Stimulated activated naive CD8-positive, alpha-beta T cell treated with anti-CD3 and anti-CD28 coated beads, Interleukin-15, amount 100 ng/mL, for 72 hours (primary cell): ENCODE measurements around the gene PCNT.
"Not testable (repeated sequence)": the region's sequence is repeated elsewhere in the genome, so short reads cannot be mapped to it uniquely, and the experiment has no call there.

Experiments used
- ATAC-seq: fragments of 150-1000 bp; cut with Tn5 transposase; 2 replicates; pipeline ENCODE4 v1.10.0; 2021; ENCODE audit warnings: mild to moderate bottlenecking, moderate library complexity
- DNase-seq, 2 donors: peaks; one replicate each; pipeline ENCODE4 v3.0.0; 2021 to 2022
- H3K27ac Mint-ChIP-seq, 2 donors: one replicate each; pipeline ENCODE4 v1.8.0; 2022; ENCODE audit warnings: mild to moderate bottlenecking in 2 of 2, mixed read lengths in 2 of 2, moderate library complexity in 2 of 2
- H3K27me3 Mint-ChIP-seq: one replicate; pipeline ENCODE4 v1.8.0; 2022; ENCODE audit warnings: mixed read lengths
- H3K4me1 Mint-ChIP-seq: one replicate; pipeline ENCODE4 v1.8.0; 2022; ENCODE audit warnings: mild to moderate bottlenecking, mixed read lengths
- H3K4me3 Mint-ChIP-seq, 2 donors: one replicate each; pipeline ENCODE4 v1.8.0; 2022; ENCODE audit warnings: mild to moderate bottlenecking in 2 of 2, mixed read lengths in 2 of 2, moderate library complexity in 1 of 2
- H3K9me3 Mint-ChIP-seq, 2 donors: one replicate each; pipeline ENCODE4 v1.8.0; 2022; ENCODE audit warnings: mixed read lengths in 2 of 2

Gene PCNT

DNA sequence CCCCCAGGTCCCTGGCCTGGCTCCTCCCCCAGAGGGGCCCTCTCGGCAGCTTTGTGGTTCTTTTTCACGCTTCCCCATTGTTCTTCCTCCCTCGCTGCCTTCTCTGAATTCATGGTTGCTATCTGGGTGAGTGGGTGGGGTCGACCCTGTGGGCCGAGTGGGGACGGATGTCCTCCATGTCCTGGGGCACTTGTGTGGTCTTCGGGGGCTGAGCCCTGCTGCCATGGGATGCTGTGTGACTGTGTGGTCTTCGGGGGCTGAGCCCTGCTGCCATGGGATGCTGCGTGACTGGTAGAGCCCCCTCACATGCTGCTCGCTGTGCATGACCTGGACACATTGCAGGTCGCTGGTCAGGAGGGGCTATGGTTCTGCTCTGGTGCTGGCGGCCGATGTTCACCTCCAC, 113.1 kb downstream of the PCNT start:
- DNase-seq, result no peak
- H3K27me3 Mint-ChIP-seq, result no peaks in the 10 kb centered on the region
- H3K27ac Mint-ChIP-seq, result peak overlapping the region in 1 of 2 donors; percentile 6
- peak; percentile 35 for ATAC-seq
- peak overlapping the region in 1 of 2 donors; percentile 79 for H3K4me3 Mint-ChIP-seq
- H3K9me3 Mint-ChIP-seq, result no peaks in the 10 kb centered on the region
- H3K4me1 Mint-ChIP-seq, result peaks cover 27% of the 10 kb centered on the region

DNA sequence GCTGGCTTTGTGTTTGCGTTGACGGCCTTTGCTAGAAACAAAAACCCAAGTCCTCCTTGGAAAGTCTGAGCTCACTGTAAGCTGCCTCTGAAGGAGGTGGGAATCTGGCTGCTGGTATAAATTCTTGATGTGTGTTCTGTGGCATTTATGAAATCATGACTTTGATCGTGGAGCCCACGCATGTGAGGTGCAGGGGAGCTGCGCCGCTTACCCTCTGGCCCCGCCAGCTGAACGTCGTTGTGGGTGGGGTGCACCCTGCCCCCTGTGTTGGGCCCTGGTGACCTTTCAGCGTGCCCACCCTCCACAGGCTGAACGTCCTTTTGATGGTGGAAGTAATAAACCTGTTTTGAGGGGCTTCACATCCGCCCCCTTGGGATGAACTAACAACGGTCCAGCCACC, 113.6 kb downstream of the PCNT start:
- Mint-ChIP-seq H3K27me3 (no peaks in the 10 kb centered on the region), H3K4me1 (peaks cover 29% of the 10 kb centered on the region), H3K9me3 (no peaks in the 10 kb centered on the region), H3K4me3 (peak overlapping the region in 1 of 2 donors; percentile 79), H3K27ac (peak overlapping the region in 1 of 2 donors; percentile 67)
- ATAC-seq (peak; percentile 28), DNase-seq (no peak)

DNA sequence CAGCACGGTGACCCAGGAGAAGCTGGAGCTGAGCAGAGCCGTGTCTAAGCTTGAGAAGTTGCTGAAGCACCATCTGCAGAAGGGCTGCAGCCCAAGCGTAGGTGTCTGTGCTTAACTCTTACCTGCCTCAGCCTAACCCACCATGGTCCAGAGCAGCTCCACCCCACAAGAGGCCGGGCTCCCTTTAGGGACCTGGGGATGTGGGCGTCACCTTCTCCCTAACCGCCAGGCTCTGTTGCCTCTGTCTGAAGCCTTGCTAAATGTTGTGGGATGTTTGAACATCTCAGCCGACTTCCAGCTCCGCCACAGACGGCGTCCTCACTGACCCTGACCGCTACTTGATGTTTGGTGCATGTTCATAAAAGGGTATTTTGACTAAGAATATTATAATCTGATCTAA, 114.3 kb downstream of the PCNT start:
- H3K9me3 Mint-ChIP-seq, result no peaks in the 10 kb centered on the region
- H3K27me3 Mint-ChIP-seq, result no peaks in the 10 kb centered on the region
- no peak for DNase-seq
- peaks cover 37% of the 10 kb centered on the region for H3K4me1 Mint-ChIP-seq
- peak overlapping the region in 1 of 2 donors; percentile 39 for H3K4me3 Mint-ChIP-seq
- peak overlapping the region in 1 of 2 donors; percentile 67 for H3K27ac Mint-ChIP-seq
- ATAC-seq, result no peak

DNA sequence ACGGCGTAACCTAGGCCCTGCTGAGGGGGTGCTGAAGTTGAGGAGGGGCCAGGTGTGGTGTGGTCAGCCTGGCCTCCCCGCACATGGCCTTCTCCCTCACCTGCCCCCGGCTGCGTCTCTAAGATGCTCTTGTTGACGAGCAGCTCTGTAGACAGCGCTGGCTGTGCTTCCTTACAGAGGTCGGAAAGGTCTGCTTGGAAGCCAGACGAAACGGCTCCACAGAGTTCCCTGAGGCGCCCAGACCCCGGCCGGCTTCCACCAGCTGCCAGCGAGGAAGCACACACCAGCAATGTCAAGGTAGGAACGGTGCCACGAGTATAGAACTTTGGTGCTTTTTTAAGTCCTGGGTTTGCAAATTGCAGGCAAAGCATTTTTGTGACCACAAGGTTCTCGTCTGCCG, 116.0 kb downstream of the PCNT start:
- ATAC-seq (no peak), DNase-seq (no peak)
- H3K9me3 Mint-ChIP-seq, result no peaks in the 10 kb centered on the region
- peak overlapping the region in 1 of 2 donors; percentile 34 for H3K27ac Mint-ChIP-seq
- no peak overlapping the region for H3K4me3 Mint-ChIP-seq
- H3K4me1 Mint-ChIP-seq, result peaks cover 35% of the 10 kb centered on the region
- H3K27me3 Mint-ChIP-seq, result no peaks in the 10 kb centered on the region

DNA sequence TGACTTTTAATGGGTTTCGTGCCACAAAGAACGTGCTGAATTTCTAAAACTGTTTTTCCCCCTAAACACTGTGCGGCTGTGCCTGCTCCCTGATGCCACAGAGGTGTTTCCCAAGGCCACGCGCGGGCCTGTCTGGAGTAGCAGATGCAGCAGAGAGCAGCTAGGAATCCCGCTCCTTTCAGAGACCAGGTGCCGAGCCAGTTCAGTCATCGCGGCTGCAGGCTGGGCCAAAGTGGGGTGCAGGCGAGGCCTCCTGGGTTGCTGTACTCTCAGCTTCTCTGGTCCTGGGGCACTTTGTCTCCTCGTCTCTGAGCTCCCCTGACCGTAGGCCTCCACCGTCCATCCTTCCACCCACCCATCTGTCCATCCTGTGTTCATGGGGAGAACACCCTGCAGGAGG, 117.4 kb downstream of the PCNT start:
- no peak for ATAC-seq
- no peaks in the 10 kb centered on the region for H3K9me3 Mint-ChIP-seq
- no peaks in the 10 kb centered on the region for H3K27me3 Mint-ChIP-seq
- no peak overlapping the region for H3K4me3 Mint-ChIP-seq
- DNase-seq, result no peak
- H3K4me1 Mint-ChIP-seq, result peaks cover 33% of the 10 kb centered on the region
- H3K27ac Mint-ChIP-seq, result no peak overlapping the region

DNA sequence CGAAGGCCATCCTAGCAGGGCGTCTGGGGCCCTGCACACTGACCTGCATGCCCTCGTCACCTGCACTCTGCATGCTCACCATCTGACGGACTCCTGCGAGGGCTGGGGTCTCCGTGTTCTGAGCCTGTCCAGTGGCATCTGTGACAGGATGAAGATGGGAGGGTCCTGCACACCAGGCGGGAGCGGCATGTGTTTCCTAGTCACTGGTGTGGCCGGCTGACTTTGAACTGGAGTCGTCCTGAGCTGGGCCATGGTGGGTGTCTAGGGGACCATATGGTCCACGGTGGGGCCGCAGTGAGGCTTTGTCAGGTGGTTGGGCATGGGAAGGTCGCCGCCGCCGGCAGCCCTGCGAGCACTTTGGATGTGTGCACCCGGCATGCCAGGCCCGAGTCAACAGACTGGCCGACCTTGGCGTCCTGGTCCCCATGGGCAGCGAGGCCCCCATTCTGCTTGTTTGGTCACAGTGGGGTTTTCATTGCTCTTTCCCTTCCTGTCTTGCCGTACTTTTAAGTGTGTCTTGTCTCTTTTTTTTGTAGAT, 118.1 kb downstream of the PCNT start:
- H3K27ac Mint-ChIP-seq, result peak overlapping the region in 1 of 2 donors; percentile 34
- H3K4me1 Mint-ChIP-seq, result peaks cover 26% of the 10 kb centered on the region
- H3K27me3 Mint-ChIP-seq, result no peaks in the 10 kb centered on the region
- no peak overlapping the region for H3K4me3 Mint-ChIP-seq
- ATAC-seq (no peak), DNase-seq (no peak)
- no peaks in the 10 kb centered on the region for H3K9me3 Mint-ChIP-seq

- peak overlapping the region in 1 of 2 donors; percentile 31 for H3K27ac Mint-ChIP-seq
- no peaks in the 10 kb centered on the region for H3K9me3 Mint-ChIP-seq
- no peaks in the 10 kb centered on the region for H3K27me3 Mint-ChIP-seq
- ATAC-seq (no peak), DNase-seq (no peak)
- H3K4me3 Mint-ChIP-seq, result no peak overlapping the region
- H3K4me1 Mint-ChIP-seq, result peaks cover 16% of the 10 kb centered on the region
These were observed 119.0 kb downstream of the PCNT start for GRCh38 chr21:46442938-46443337.

- ATAC-seq (no peak), DNase-seq (no peak)
- Mint-ChIP-seq H3K4me3 (no peak overlapping the region), H3K9me3 (peaks cover 0 to 6% of the 10 kb centered on the region in 2 donors), H3K27me3 (no peaks in the 10 kb centered on the region), H3K4me1 (peaks cover 18% of the 10 kb centered on the region), H3K27ac (peak overlapping the region in 1 of 2 donors; percentile 55)
These were observed 120.0 kb downstream of the PCNT start for GRCh38 chr21:46443910-46444309.

GRCh38 chr21:46448108-46448507, 124.2 kb downstream of the PCNT start:
- Mint-ChIP-seq H3K27ac (peak overlapping the region in 1 of 2 donors; percentile 56), H3K4me3 (no peak overlapping the region), H3K27me3 (no peaks in the 10 kb centered on the region), H3K4me1 (peaks cover 17% of the 10 kb centered on the region), H3K9me3 (peaks cover 0 to 6% of the 10 kb centered on the region in 2 donors)
- DNase-seq, result no peak
- no peak for ATAC-seq

DNA sequence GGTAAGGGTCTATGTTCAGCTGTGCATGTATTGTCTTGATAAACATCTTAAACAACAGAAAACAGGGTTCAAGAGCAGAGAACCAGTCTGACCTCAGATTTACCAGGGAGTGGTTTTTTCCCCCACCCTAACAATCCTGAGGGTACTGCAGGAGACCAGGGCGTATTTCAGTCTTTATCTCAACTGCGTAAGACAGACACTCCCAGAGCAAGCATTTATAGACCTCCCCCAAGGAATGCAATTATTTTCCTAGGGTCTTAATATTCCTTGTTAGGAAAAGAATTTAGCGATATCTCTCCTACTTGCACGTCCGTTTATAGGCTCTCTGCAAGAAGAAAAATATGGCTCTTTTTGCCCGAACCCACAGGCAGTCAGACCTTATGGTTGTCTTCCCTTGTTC, 124.9 kb downstream of the PCNT start:
- not testable (repeated sequence) for H3K9me3 Mint-ChIP-seq, DNase-seq, H3K27me3 Mint-ChIP-seq, ATAC-seq, H3K27ac Mint-ChIP-seq, H3K4me3 Mint-ChIP-seq
- peaks cover 13% of the 10 kb centered on the region for H3K4me1 Mint-ChIP-seq

DNA sequence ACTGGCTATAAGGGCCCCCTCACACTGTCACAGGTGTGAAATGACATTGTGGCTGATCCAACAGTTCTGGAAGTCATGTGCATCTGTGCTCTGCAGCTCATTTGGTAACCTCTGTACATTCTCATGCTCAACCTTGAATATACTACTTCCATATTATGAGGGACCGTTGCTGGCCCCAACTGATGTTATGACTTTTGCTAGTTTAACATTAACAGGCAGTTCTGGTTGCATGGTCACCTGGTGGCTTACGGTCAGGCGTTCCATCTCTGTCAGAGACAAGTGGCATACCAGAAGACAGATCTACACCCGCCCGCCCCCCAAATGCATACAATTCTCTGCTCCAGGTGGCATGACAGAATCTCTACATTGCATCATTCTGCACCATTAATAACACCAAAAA, 128.8 kb downstream of the PCNT start:
- Mint-ChIP-seq H3K4me1 (peaks cover 42% of the 10 kb centered on the region), H3K27ac (no peak overlapping the region), H3K9me3 (peaks cover 0 to 6% of the 10 kb centered on the region in 2 donors), H3K27me3 (no peaks in the 10 kb centered on the region), H3K4me3 (no peak overlapping the region)
- DNase-seq (no peak), ATAC-seq (no peak)

DNA sequence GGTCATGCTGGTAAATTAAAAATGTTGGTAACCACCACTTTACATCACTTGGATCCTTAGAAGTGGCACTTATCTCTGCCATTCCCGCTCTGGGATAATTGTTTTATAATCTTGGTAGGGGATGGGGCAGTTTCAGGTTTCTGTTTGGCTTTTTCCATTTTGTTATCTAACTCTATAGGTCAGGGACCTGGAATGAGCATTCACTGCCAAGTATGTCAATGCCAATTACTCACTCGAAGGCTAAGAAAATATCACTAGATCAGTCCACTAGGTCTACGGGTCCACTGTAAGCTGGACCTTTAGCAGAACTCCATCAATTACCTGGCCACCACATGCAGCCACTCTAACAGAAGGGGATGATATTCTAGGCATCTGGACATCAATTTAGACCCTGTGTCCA, 130.2 kb downstream of the PCNT start:
- no peak for ATAC-seq

DNA sequence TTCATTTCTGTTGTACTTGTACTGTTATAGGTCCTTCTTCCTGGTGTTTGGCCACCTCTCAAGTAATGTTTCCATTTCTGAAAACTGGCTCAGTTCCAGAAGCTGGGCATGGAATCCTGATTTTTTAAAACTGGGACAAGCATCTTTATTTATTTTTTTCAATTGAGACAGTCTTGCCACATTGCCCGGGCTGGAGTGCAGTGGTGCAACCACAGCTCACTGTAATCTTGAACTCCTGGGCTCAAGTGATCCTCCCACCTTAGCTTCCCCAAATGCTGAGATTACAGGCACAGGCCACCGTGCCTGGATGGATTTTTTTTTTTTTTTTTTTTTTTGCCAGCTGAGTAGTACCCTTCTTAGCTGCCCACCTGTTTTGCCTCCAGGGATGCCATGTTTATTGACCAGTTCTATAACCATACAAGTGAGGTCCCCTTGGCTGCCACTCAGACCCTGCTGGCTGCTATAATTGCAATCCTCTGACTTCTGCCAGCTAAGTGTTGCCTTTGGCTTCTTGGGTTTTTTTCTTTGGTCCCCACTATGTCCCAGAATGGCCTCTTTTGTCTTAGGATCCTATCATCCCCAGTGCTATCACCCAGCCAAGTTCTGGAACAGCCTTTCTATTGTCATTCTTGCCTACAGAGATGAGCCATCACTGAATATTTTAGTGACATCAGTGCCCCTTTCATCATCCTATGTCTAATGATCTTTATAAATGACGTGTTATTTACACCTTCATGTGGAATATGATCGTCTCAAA, 130.9 kb downstream of the PCNT start:
- Mint-ChIP-seq H3K27me3 (no peaks in the 10 kb centered on the region), H3K27ac (no peak overlapping the region), H3K9me3 (no peaks in the 10 kb centered on the region), H3K4me1 (peaks cover 36% of the 10 kb centered on the region), H3K4me3 (no peak overlapping the region)
- no peak for DNase-seq
- ATAC-seq, result no peak

More for the DNA sequence above, 130.2 kb downstream of the PCNT start:
- Mint-ChIP-seq H3K27me3 (no peaks in the 10 kb centered on the region), H3K27ac (no peak overlapping the region), H3K4me3 (no peak overlapping the region), H3K4me1 (peaks cover 36% of the 10 kb centered on the region), H3K9me3 (no peaks in the 10 kb centered on the region)
- no peak for DNase-seq

DNA sequence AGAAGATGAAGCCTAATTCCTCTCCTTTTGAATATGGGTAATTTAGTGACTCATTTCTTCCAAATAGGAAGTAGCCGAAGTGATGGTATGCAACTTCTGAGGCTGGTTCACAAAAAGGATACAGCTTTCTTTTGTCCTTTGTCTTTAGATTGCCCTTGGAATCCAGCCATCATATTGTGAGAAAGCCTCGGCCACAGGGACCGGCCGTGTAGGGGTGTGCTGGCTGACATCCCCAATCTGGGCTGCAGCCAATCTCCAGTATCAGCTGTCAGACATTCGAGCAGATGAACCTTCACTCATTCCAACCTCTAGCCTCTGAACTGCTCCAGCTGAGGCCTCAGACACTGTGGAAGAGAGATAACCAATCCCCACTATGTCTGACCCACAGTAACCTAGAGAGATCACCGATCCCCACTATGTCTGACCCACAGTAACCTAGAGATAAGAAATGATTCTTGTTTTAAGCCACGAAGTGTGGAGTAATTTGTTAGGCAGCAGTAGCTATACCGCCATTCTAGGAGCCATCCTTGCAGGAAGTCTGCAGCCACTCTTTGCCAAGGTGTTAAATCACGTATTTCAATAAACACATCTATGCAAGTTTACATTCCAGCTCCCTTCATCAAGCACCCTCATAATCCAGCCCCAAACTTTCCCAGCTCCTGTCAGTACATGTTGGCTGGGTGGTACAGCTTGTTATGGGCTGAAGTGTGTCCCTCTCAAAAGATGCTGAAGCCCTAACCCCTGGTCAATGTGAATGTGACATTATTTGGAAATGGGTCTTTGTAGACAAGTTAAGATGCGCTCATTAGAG, 131.8 kb downstream of the PCNT start:
- peak overlapping the region in 1 of 2 donors; percentile 40 for H3K27ac Mint-ChIP-seq
- ATAC-seq (no peak), DNase-seq (no peak)
- H3K9me3 Mint-ChIP-seq, result no peaks in the 10 kb centered on the region
- peaks cover 38% of the 10 kb centered on the region for H3K4me1 Mint-ChIP-seq
- peak overlapping the region; percentile 8 to 37 for H3K4me3 Mint-ChIP-seq
- H3K27me3 Mint-ChIP-seq, result no peaks in the 10 kb centered on the region

DNA sequence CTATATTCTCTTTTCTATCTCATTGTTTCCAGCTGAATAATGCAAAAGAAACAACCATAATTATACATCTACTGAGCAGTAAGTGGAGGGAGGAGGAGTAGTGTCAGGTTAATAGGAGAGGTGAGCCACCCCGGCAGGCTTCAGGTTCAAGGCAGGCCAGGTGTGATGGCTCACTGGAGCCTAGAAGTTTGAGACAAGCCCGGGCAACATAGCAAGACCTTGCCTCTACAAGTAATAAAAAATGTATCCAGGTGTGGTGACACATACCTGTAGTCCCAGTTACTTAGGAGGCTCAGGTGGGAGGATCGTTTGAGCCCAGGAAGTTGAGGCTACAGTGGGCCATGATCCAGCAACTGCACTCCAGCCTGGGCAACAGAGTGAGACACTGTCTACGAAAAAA, 132.8 kb downstream of the PCNT start:
- Mint-ChIP-seq H3K27me3 (no peaks in the 10 kb centered on the region), H3K27ac (peak overlapping the region in 1 of 2 donors; percentile 63), H3K4me3 (peak overlapping the region; percentile 51 to 86), H3K4me1 (peaks cover 39% of the 10 kb centered on the region), H3K9me3 (no peaks in the 10 kb centered on the region)
- ATAC-seq (no peak), DNase-seq (no peak)

- Mint-ChIP-seq H3K4me3 (peak overlapping the region; percentile 86 to 92), H3K27me3 (no peaks in the 10 kb centered on the region), H3K27ac (peak overlapping the region; percentile 93 to 98), H3K4me1 (peaks cover 49% of the 10 kb centered on the region), H3K9me3 (no peaks in the 10 kb centered on the region)
- ATAC-seq (peak; percentile 51), DNase-seq (peak in 1 of 2 donors; percentile 61)
These were observed 133.9 kb downstream of the PCNT start for GRCh38 chr21:46457801-46458314.
